IMR-90 (cell line): Measurements from ENCODE around the gene RAP1GAP2. TPM values are rescaled to one million over a fixed set of nuclear protein-coding genes. Genes with fewer than 3 reads are reported as not detected.
A peak's percentile ranks its signal among the peaks of the same experiment; 100 is the strongest.

Experiments used
- ATAC-seq: fragments of 200-7000 bp; cut with Tn5 transposase; 2 replicates; pipeline ENCODE4 v1.9.1; 2020; ENCODE audit warnings: low read depth, mild to moderate bottlenecking, moderate library complexity
- BruUV-seq: library from RNA; stranded (reverse); fragments of 400-500 nt; replicated peaks from 2 replicates; lab custom pipeline; 2021; lab: Mats Ljungman, UMichigan
- CTCF ChIA-PET: fragments of 300-600 bp; formaldehyde crosslinking; extraction: SDS; loops from one replicate; lab custom pipeline; 2021; ENCODE audit warnings: antibody characterized with exemption; lab: Yijun Ruan, JAX
- POLR2A ChIA-PET: fragments of 300-600 bp; sonication (Branson Sonifier 250); formaldehyde crosslinking; loops from one replicate; lab custom pipeline; 2022; ENCODE audit warnings: antibody characterized with exemption; ENCODE audit not compliant: unreplicated experiment; lab: Charles Lee
- DNase-seq: peaks from one replicate; pipeline ENCODE4 v3.0.0; 2013
- H2AFZ ChIP-seq: replicated peaks from 2 replicates; pipeline ENCODE3; 2013; ENCODE audit warnings: low read length, mild to moderate bottlenecking; ENCODE audit not compliant: poor library complexity
- H2AK5ac ChIP-seq: 2 replicates; pipeline ENCODE4 v1.6.1; 2013; ENCODE audit warnings: low read depth, low read length, inconsistent platforms
- H2AK9ac ChIP-seq: replicated peaks from 2 replicates; pipeline ENCODE3; 2013; ENCODE audit warnings: mild to moderate bottlenecking, low read depth, low read length, moderate library complexity; ENCODE audit not compliant: poor library complexity
- H2BK120ac ChIP-seq: 2 replicates; pipeline ENCODE4 v1.6.1; 2013; ENCODE audit warnings: low read depth, low read length, inconsistent platforms
- H2BK15ac ChIP-seq: 3 replicates; pipeline ENCODE4 v1.6.1; 2013; ENCODE audit warnings: low read depth, low read length, inconsistent platforms
- H2BK20ac ChIP-seq: 2 replicates; pipeline ENCODE4 v1.6.1; 2013; ENCODE audit warnings: low read depth, mild to moderate bottlenecking, inconsistent platforms, low read length, moderate library complexity
- H2BK5ac ChIP-seq: 2 replicates; pipeline ENCODE4 v1.6.1; 2013; ENCODE audit warnings: mild to moderate bottlenecking, low read depth, low read length, inconsistent platforms; ENCODE audit not compliant: poor library complexity, severe bottlenecking
- H3K14ac ChIP-seq: replicated peaks from 2 replicates; pipeline ENCODE4 v1.6.1; 2013; ENCODE audit warnings: low read depth, low read length, inconsistent platforms
- H3K18ac ChIP-seq: 2 replicates; pipeline ENCODE4 v1.6.1; 2013; ENCODE audit warnings: low read depth, low read length, control low read depth
- H3K23ac ChIP-seq: 2 replicates; pipeline ENCODE4 v1.6.1; 2013; ENCODE audit warnings: low read depth, low read length, inconsistent platforms
- H3K27ac ChIP-seq: 2 replicates; pipeline ENCODE4 v1.5.1; 2013; ENCODE audit warnings: mild to moderate bottlenecking, control low read depth, low read length; ENCODE audit not compliant: insufficient read depth
- H3K27me3 ChIP-seq: 2 replicates; pipeline ENCODE4 v1.6.1; 2013; ENCODE audit warnings: low read length; ENCODE audit not compliant: control insufficient read depth, insufficient read depth
- H3K36me3 ChIP-seq: 2 replicates; pipeline ENCODE4 v1.6.1; 2013; ENCODE audit warnings: low read length, mixed read lengths; ENCODE audit not compliant: control insufficient read depth, insufficient read depth
- H3K4ac ChIP-seq: 2 replicates; pipeline ENCODE4 v1.6.1; 2013; ENCODE audit warnings: low read depth, low read length, inconsistent platforms
- H3K4me1 ChIP-seq: 2 replicates; pipeline ENCODE4 v1.6.1; 2013; ENCODE audit warnings: low read length, mixed read lengths; ENCODE audit not compliant: control insufficient read depth, insufficient read depth
- H3K4me2 ChIP-seq: 2 replicates; pipeline ENCODE4 v1.6.1; 2013; ENCODE audit warnings: low read depth, mild to moderate bottlenecking, control low read depth, low read length, moderate library complexity
- H3K4me3 ChIP-seq: 2 replicates; pipeline ENCODE4 v1.5.1; 2013; ENCODE audit warnings: low read depth, mild to moderate bottlenecking, control low read depth, low read length, moderate library complexity; ENCODE audit not compliant: insufficient read depth
- H3K56ac ChIP-seq: 2 replicates; pipeline ENCODE4 v1.6.1; 2013; ENCODE audit warnings: low read length, inconsistent platforms; ENCODE audit not compliant: insufficient read depth; ENCODE audit errors: extremely low read depth
- H3K79me1 ChIP-seq, 2 experiments: 2 replicates each; pipeline ENCODE4 v1.6.1; 2013; ENCODE audit warnings: low read length in 2 of 2, inconsistent platforms in 1 of 2, low read depth in 1 of 2
- H3K9ac ChIP-seq: 2 replicates; pipeline ENCODE4 v1.6.1; 2013; ENCODE audit warnings: low read depth, low read length, control low read depth
- H3K9me1 ChIP-seq: 2 replicates; pipeline ENCODE4 v1.6.1; 2013; ENCODE audit warnings: low read length, inconsistent platforms; ENCODE audit not compliant: insufficient read depth
- H3K9me3 ChIP-seq: 2 replicates; pipeline ENCODE4 v1.6.1; 2013; ENCODE audit warnings: low read length; ENCODE audit not compliant: control insufficient read depth, insufficient read depth
- H4K20me1 ChIP-seq: 2 replicates; pipeline ENCODE4 v1.6.1; 2013; ENCODE audit warnings: low read length, inconsistent platforms; ENCODE audit not compliant: insufficient read depth
- H4K5ac ChIP-seq: 2 replicates; pipeline ENCODE4 v1.6.1; 2013; ENCODE audit warnings: mild to moderate bottlenecking, low read depth, low read length, control low read depth
- H4K8ac ChIP-seq, 2 experiments: 2 replicates each; pipeline ENCODE4 v1.6.1; 2013; ENCODE audit warnings: low read depth in 2 of 2, low read length in 2 of 2, control low read depth in 1 of 2, inconsistent platforms in 1 of 2
- H4K91ac ChIP-seq: 2 replicates; pipeline ENCODE4 v1.6.1; 2013; ENCODE audit warnings: low read depth, low read length, inconsistent platforms; ENCODE audit not compliant: insufficient read depth
- CEBPB ChIP-seq: IDR thresholded peaks from 2 replicates; pipeline ENCODE4 v1.6.1; 2012; ENCODE audit warnings: low read depth, low read length, improper control_type of control experiment
- CTCF ChIP-seq: conservative IDR thresholded peaks from 2 replicates; pipeline ENCODE4 v1.5.1; 2012; ENCODE audit warnings: mild to moderate bottlenecking, low read depth, low read length, improper control_type of control experiment
- FOS ChIP-seq: fragments of 150-350 bp; IDR thresholded peaks from 2 replicates; pipeline ENCODE4 v1.6.1; 2016; ENCODE audit warnings: low read depth, low read length
- MAFK ChIP-seq: IDR thresholded peaks from 2 replicates; pipeline ENCODE4 v1.6.1; 2012; ENCODE audit warnings: low read depth, low read length, improper control_type of control experiment
- NFE2L2 ChIP-seq: fragments of 150-350 bp; IDR thresholded peaks from 2 replicates; pipeline ENCODE4 v1.6.1; 2016; ENCODE audit warnings: low read depth, mild to moderate bottlenecking, low read length
- POLR2A ChIP-seq: IDR thresholded peaks from 2 replicates; pipeline ENCODE4 v1.6.1; 2012; ENCODE audit warnings: mild to moderate bottlenecking, low read depth, low read length
- RCOR1 ChIP-seq: IDR thresholded peaks from 2 replicates; pipeline ENCODE4 v1.6.1; 2012; ENCODE audit warnings: mild to moderate bottlenecking, low read length, improper control_type of control experiment; ENCODE audit not compliant: insufficient replicate concordance
- RFX5 ChIP-seq: IDR thresholded peaks from 2 replicates; pipeline ENCODE4 v1.8.0; 2012; ENCODE audit warnings: low read depth, mild to moderate bottlenecking, low read length, moderate library complexity
- SMC3 ChIP-seq: fragments of 150-350 bp; IDR thresholded peaks from 2 replicates; pipeline ENCODE4 v1.6.1; 2016; ENCODE audit warnings: low read depth, mild to moderate bottlenecking, antibody characterized with exemption, low read length, moderate library complexity
- USF2 ChIP-seq: fragments of 150-350 bp; IDR thresholded peaks from 2 replicates; pipeline ENCODE4 v1.6.1; 2017; ENCODE audit warnings: mild to moderate bottlenecking, antibody characterized with exemption, low read length, low read depth
- WGBS, 2 experiments: methylation state at CpG; one replicate each; pipeline versions ENCODE4 v1.1.5 to v1.1.7; 2013; ENCODE audit warnings: missing lambda C conversion rate in 2 of 2; ENCODE audit not compliant: insufficient read length in 1 of 2; ENCODE audit errors: extremely low coverage in 2 of 2; 5-methylcytosine and 5-hydroxymethylcytosine counted together
- dilution Hi-C: fragments of 300-500 bp; cut with HindIII; formaldehyde crosslinking; loops from one replicate; pipeline ENCODE4 v1.14.3; 2018; ENCODE audit warnings: low sequenced_read_pairs; ENCODE audit not compliant: unreplicated experiment
- in situ Hi-C: fragments of 300-500 bp; cut with MboI; formaldehyde crosslinking; loops from 3 replicates; pipeline ENCODE4 v1.14.3; 2019; ENCODE audit warnings: low sequenced_read_pairs, inconsistent platforms, mixed read lengths
- intact Hi-C: fragments of 100-400 bp; cut with micrococcal nuclease; formaldehyde crosslinking; loops from 2 replicates; pipeline ENCODE4 v1.10.0; 2022
- polyA plus RNA-seq, 3 experiments: library from polyadenylated mRNA; depleted of rRNA; stranded (reverse); fragments of >200 nt; gene quantifications; 2 replicates each; pipeline ENCODE4 v1.2.3, GENCODE V29; 2012; ENCODE audit warnings: low replicate concordance in 1 of 3
- total RNA-seq: library from RNA; depleted of rRNA; stranded (reverse); fragments of >200 nt; gene quantifications from 2 replicates; pipeline ENCODE4 v1.2.3, GENCODE V29; 2012

RAP1GAP2 gene
- total and polyA plus RNA-seq, 2 of the 4 experiments (the other 2 are of a cell fraction) = 5.7 to 7.5 TPM

GRCh38 chr17:2850991-2851390, 54.8 kb downstream of the RAP1GAP2 start:
- dilution Hi-C loops = no loop called here
- Histone ChIP-seq H2AFZ (peak overlapping the region; percentile 13), H2BK5ac (no peak overlapping the region), H3K27ac (no peak overlapping the region), H2BK15ac (no peak overlapping the region), H2BK120ac (no peak overlapping the region), H4K5ac (no peak overlapping the region), H3K4me2 (no peak overlapping the region), H3K23ac (no peak overlapping the region), H2BK20ac (no peak overlapping the region), H3K56ac (no peak overlapping the region), H3K79me1 (peaks cover 7 to 15% of the 10 kb centered on the region in 2 experiments), H3K9ac (no peak overlapping the region), H4K91ac (no peak overlapping the region), H4K20me1 (peaks cover 4% of the 10 kb centered on the region; the same call in 1 of the 2 replicates), H2AK9ac (no peak overlapping the region), H3K9me3 (no peaks in the 10 kb centered on the region), H2AK5ac (no peak overlapping the region), H3K4me1 (peaks cover 2% of the 10 kb centered on the region; the same call in 1 of the 2 replicates), H3K4me3 (no peak overlapping the region), H4K8ac (no peak overlapping the region), H3K4ac (no peak overlapping the region), H3K9me1 (no peaks in the 10 kb centered on the region), H3K14ac (no peak overlapping the region), H3K36me3 (no peaks in the 10 kb centered on the region), H3K27me3 (no peaks in the 10 kb centered on the region; the same call in 1 of the 2 replicates), H3K18ac (no peak overlapping the region)
- BruUV-seq = no TSS peak
- intact Hi-C loops = loop anchor here (5.0 kb wide), 1 partner anchor 151 kb away; no protein-coding TSS in a partner anchor
- DNase-seq = no peak
- no peak for ATAC-seq
- in situ Hi-C loops = loop anchor here (10.0 kb wide), 1 partner anchor 164 kb away; no protein-coding TSS in a partner anchor
- POLR2A ChIA-PET = no interaction called here
- CTCF ChIA-PET = no interaction called here
- WGBS, 2 experiments = no CpG with 5 or more reads among the region's 6 CpGs
- TF ChIP-seq RCOR1 (no peak), CTCF (no peak), SMC3 (no peak), RFX5 (no peak), NFE2L2 (no peak), USF2 (no peak), CEBPB (no peak), POLR2A (no peak), FOS (no peak), MAFK (no peak)
